B cell (primary cell): ENCODE data around the gene HOMEZ. TPM values are rescaled to one million over a fixed set of nuclear protein-coding genes. Genes with fewer than 3 reads are reported as not detected.

Source experiments
- ATAC-seq: fragments of 200-7000 bp; cut with Tn5 transposase; one replicate; pipeline ENCODE4 v1.10.0; 2021; ENCODE audit warnings: low read depth, mild to moderate bottlenecking, moderate number of reproducible peaks, moderate library complexity
- CTCF ChIA-PET: fragments of 350-600 bp; sonication (Branson Sonifier 250); formaldehyde crosslinking; loops from one replicate; lab custom pipeline; 2021; ENCODE audit warnings: antibody characterized with exemption, inconsistent platforms; lab: Charles Lee
- POLR2A ChIA-PET: fragments of 350-600 bp; sonication (Branson Sonifier 250); formaldehyde crosslinking; loops from one replicate; lab custom pipeline; 2021; ENCODE audit warnings: antibody characterized with exemption; lab: Charles Lee
- DNase-seq: peaks from one replicate; pipeline ENCODE4 v3.0.0; 2013
- H2AFZ ChIP-seq: 2 replicates; pipeline ENCODE4 v1.6.1; 2012; ENCODE audit warnings: mild to moderate bottlenecking, low read depth, low read length; ENCODE audit not compliant: insufficient read depth, poor library complexity, severe bottlenecking
- H3K27ac ChIP-seq, 2 donors: 1 replicate in 1 of 2; 2 replicates in 1 of 2; pipeline ENCODE4 v1.5.1; 2012 to 2013; ENCODE audit warnings: low read length in 2 of 2, mild to moderate bottlenecking in 2 of 2, moderate library complexity in 1 of 2
- H3K27me3 ChIP-seq, 4 experiments: fragments of 200-600 bp in 1 of 4; sonication (generic) in 1 of 4; replicated peaks in 1 of 4; 1 replicate in 2 of 4; 2 replicates in 2 of 4; pipeline versions ENCODE4 v1.6.1 to v1.7.0; 2013 to 2016; ENCODE audit warnings: low read length in 3 of 4, mild to moderate bottlenecking in 2 of 4, mixed read lengths in 1 of 4, moderate library complexity in 1 of 4; ENCODE audit not compliant: insufficient read depth in 4 of 4, control insufficient read depth in 3 of 4; ENCODE audit errors: control extremely low read depth in 1 of 4
- H3K36me3 ChIP-seq, 2 experiments: replicated peaks in 1 of 2; 1 replicate in 1 of 2; 2 replicates in 1 of 2; pipeline versions ENCODE4 v1.6.1 to v1.7.1; 2013; ENCODE audit warnings: low read length in 1 of 2; ENCODE audit not compliant: insufficient read depth in 2 of 2, control insufficient read depth in 1 of 2; ENCODE audit errors: control extremely low read depth in 1 of 2, extremely low read depth in 1 of 2
- H3K4me1 ChIP-seq, 2 donors: fragments of 200-600 bp in 1 of 2; sonication (generic) in 1 of 2; 1 replicate in 1 of 2; 2 replicates in 1 of 2; pipeline versions ENCODE4 v1.5.1 to v1.6.1; 2013 to 2017; ENCODE audit warnings: low read length in 2 of 2; ENCODE audit not compliant: control insufficient read depth in 2 of 2, insufficient read depth in 2 of 2
- H3K4me2 ChIP-seq: replicated peaks from 2 replicates; pipeline ENCODE3; 2012; ENCODE audit warnings: mild to moderate bottlenecking, low read depth, low read length; ENCODE audit not compliant: poor library complexity, severe bottlenecking
- H3K4me3 ChIP-seq, 5 experiments: fragments of 200-600 bp in 1 of 5; sonication (generic) in 1 of 5; 1 replicate in 3 of 5; 2 replicates in 2 of 5; pipeline versions ENCODE4 v1.5.1 to v1.7.0; 2011 to 2016; ENCODE audit warnings: low read length in 4 of 5, mild to moderate bottlenecking in 4 of 5, low read depth in 2 of 5, control low read depth in 1 of 5, moderate library complexity in 1 of 5; ENCODE audit not compliant: insufficient read depth in 1 of 5; ENCODE audit errors: control extremely low read depth in 1 of 5, extremely low read depth in 1 of 5
- H3K79me2 ChIP-seq: fragments of 200-600 bp; sonication (generic); one replicate; pipeline ENCODE4 v1.6.0; 2016; ENCODE audit warnings: low read length; ENCODE audit not compliant: control insufficient read depth, insufficient read depth
- H3K9ac ChIP-seq: fragments of 200-600 bp; sonication (generic); 2 replicates; pipeline ENCODE4 v1.6.1; 2017; ENCODE audit warnings: mild to moderate bottlenecking, low read length, moderate library complexity
- H3K9me3 ChIP-seq, 3 donors: one replicate each; pipeline versions ENCODE4 v1.6.1 to v1.7.1; 2013; ENCODE audit warnings: low read length in 2 of 3; ENCODE audit not compliant: control insufficient read depth in 2 of 3, insufficient read depth in 1 of 3; ENCODE audit errors: control extremely low read depth in 1 of 3
- H4K20me1 ChIP-seq: 2 replicates; pipeline ENCODE4 v1.6.0; 2012; ENCODE audit warnings: mild to moderate bottlenecking, low read length; ENCODE audit not compliant: insufficient read depth, control insufficient read depth, poor library complexity, severe bottlenecking
- H3K27ac Mint-ChIP-seq: one replicate; pipeline ENCODE4 v1.8.0; 2021; ENCODE audit warnings: mixed read lengths
- H3K27me3 Mint-ChIP-seq: one replicate; pipeline ENCODE4 v1.8.0; 2021; ENCODE audit warnings: mixed read lengths
- H3K4me1 Mint-ChIP-seq: one replicate; pipeline ENCODE4 v1.8.0; 2021; ENCODE audit warnings: mixed read lengths
- H3K4me3 Mint-ChIP-seq: one replicate; pipeline ENCODE4 v1.8.0; 2021; ENCODE audit warnings: mixed read lengths
- H3K9me3 Mint-ChIP-seq: one replicate; pipeline ENCODE4 v1.8.0; 2022; ENCODE audit warnings: mixed read lengths; ENCODE audit not compliant: insufficient read depth
- CTCF ChIP-seq: fragments of 200-600 bp; IDR thresholded peaks from one replicate; pipeline ENCODE4 v1.8.0; 2022; ENCODE audit warnings: antibody characterized with exemption, mild to moderate bottlenecking
- EZH2 ChIP-seq: IDR thresholded peaks from 2 replicates; pipeline ENCODE4 v1.6.1; 2012; ENCODE audit warnings: borderline replicate concordance, low read depth, mild to moderate bottlenecking, moderate library complexity, low read length; ENCODE audit not compliant: insufficient read depth, poor library complexity, severe bottlenecking
- WGBS: methylation state at CpG from one replicate; pipeline ENCODE4 v1.1.5; 2013; ENCODE audit warnings: missing lambda C conversion rate; ENCODE audit not compliant: insufficient coverage; 5-methylcytosine and 5-hydroxymethylcytosine counted together
- intact Hi-C: fragments of 100-400 bp; cut with micrococcal nuclease; formaldehyde crosslinking; loops from one replicate; pipeline ENCODE4 v1.10.0; 2022
- polyA plus RNA-seq: library from polyadenylated mRNA; depleted of rRNA; stranded (reverse); fragments of >200 nt; gene quantifications from 2 replicates; pipeline ENCODE4 v1.2.3, GENCODE V29; 2012
- total RNA-seq, 2 donors: library from RNA; stranded (reverse); fragments of 120-200 nt in 1 of 2; gene quantifications; 1 replicate in 1 of 2; 2 replicates in 1 of 2; pipeline versions ENCODE4 v1.2.3 to v1.2.4, GENCODE V29; 2013 to 2022

HOMEZ gene
- total and polyA plus RNA-seq, 2 donors (not counting 1 experiment from before 2014, with no cell fraction given): 4.2 to 15.5 TPM

GRCh38 chr14:23294734-23295561 lies 9.0 kb upstream of the HOMEZ start:
- WGBS: 20% methylated on average over 20 of the region's 24 CpGs
- H3K9ac ChIP-seq: no peak overlapping the region
- no peak overlapping the region for H3K4me3 ChIP-seq
- H3K4me1 ChIP-seq: peaks cover 5 to 12% of the 10 kb centered on the region in 2 donors
- no peak overlapping the region for H2AFZ ChIP-seq
- no peaks in the 10 kb centered on the region for H3K79me2 ChIP-seq
- no peaks in the 10 kb centered on the region for H4K20me1 ChIP-seq
- peak overlapping the region; percentile 27 for H3K4me3 Mint-ChIP-seq
- H3K4me1 Mint-ChIP-seq: peaks cover 25% of the 10 kb centered on the region
- ATAC-seq (peak; percentile 86), DNase-seq (peak; percentile 83)
- H3K27ac ChIP-seq: no peak overlapping the region
- H3K36me3 ChIP-seq: peaks cover 0 to 14% of the 10 kb centered on the region in 2 experiments
- TF ChIP-seq EZH2 (no peak), CTCF (peak; percentile 85)
- CTCF ChIA-PET: interaction anchor here (0.7 to 8.6 kb wide), 16 partner anchors 9 to 226 kb away, joined by 3 to 56 read pairs (median 4); partner anchors contain the start of genes BCL2L2, HOMEZ and PABPN1
- no peaks in the 10 kb centered on the region for H3K27me3 ChIP-seq
- intact Hi-C loops: loop anchor here (1.0 kb wide), 1 partner anchor 9 kb away; the partner anchor contains the start of gene HOMEZ
- H3K9me3 ChIP-seq: no peaks in the 10 kb centered on the region
- H3K27ac Mint-ChIP-seq: peak overlapping the region; percentile 47
- POLR2A ChIA-PET: interaction anchor here (0.7 kb wide), 1 partner anchor 9 kb away, joined by 4 read pairs; the partner anchor contains the start of gene HOMEZ
- H3K4me2 ChIP-seq: peak overlapping the region; percentile 13
- H3K27me3 Mint-ChIP-seq: no peaks in the 10 kb centered on the region
- no peaks in the 10 kb centered on the region for H3K9me3 Mint-ChIP-seq
